Natural killer cell (primary cell): ENCODE measurements around the gene CLDND2. TPM values are rescaled to one million over a fixed set of nuclear protein-coding genes. Genes with fewer than 3 reads are reported as not detected.
A peak's percentile ranks its signal among the peaks of the same experiment; 100 is the strongest.

Experiments used
- ATAC-seq, 3 donors: fragments of 150-1000 bp in 2 of 3; fragments of 200-7000 bp in 1 of 3; cut with Tn5 transposase; 1 replicate in 1 of 3; 2 replicates in 2 of 3; pipeline ENCODE4 v1.10.0; 2021; ENCODE audit warnings: mild to moderate bottlenecking in 2 of 3, moderate library complexity in 2 of 3
- DNase-seq, 2 donors: peaks; one replicate each; pipeline versions ENCODE4 v3.0.0 to v3.0.0-alpha.2; 2013 to 2021; ENCODE audit warnings: mixed read lengths in 1 of 2
- H3K27ac ChIP-seq: one replicate; pipeline ENCODE4 v1.5.1; 2013; ENCODE audit warnings: mild to moderate bottlenecking, low read length
- H3K27me3 ChIP-seq: one replicate; pipeline ENCODE4 v1.6.1; 2013; ENCODE audit warnings: low read length; ENCODE audit not compliant: control insufficient read depth, insufficient read depth
- H3K36me3 ChIP-seq: one replicate; pipeline ENCODE4 v1.6.1; 2013; ENCODE audit warnings: low read length; ENCODE audit not compliant: control insufficient read depth, insufficient read depth
- H3K4me1 ChIP-seq: one replicate; pipeline ENCODE4 v1.6.1; 2013; ENCODE audit warnings: low read length; ENCODE audit not compliant: control insufficient read depth, insufficient read depth
- H3K4me3 ChIP-seq: one replicate; pipeline ENCODE4 v1.5.1; 2013; ENCODE audit warnings: low read length
- H3K9me3 ChIP-seq: one replicate; pipeline ENCODE4 v1.6.1; 2013; ENCODE audit warnings: low read length; ENCODE audit not compliant: control insufficient read depth, insufficient read depth
- H3K27ac Mint-ChIP-seq, 2 donors: one replicate each; pipeline ENCODE4 v1.8.0; 2022; ENCODE audit warnings: mild to moderate bottlenecking in 2 of 2, mixed read lengths in 2 of 2, moderate library complexity in 1 of 2
- H3K27me3 Mint-ChIP-seq, 2 donors: one replicate each; pipeline ENCODE4 v1.8.0; 2022; ENCODE audit warnings: low read depth in 2 of 2, mixed read lengths in 2 of 2
- H3K36me3 Mint-ChIP-seq: one replicate; pipeline ENCODE4 v1.8.0; 2022; ENCODE audit warnings: mixed read lengths
- H3K4me1 Mint-ChIP-seq, 2 donors: one replicate each; pipeline ENCODE4 v1.8.0; 2022; ENCODE audit warnings: mixed read lengths in 2 of 2
- H3K4me3 Mint-ChIP-seq: one replicate; pipeline ENCODE4 v1.8.0; 2022; ENCODE audit warnings: mild to moderate bottlenecking, moderate library complexity, mixed read lengths
- H3K9me3 Mint-ChIP-seq, 2 donors: one replicate each; pipeline ENCODE4 v1.8.0; 2022; ENCODE audit warnings: mixed read lengths in 2 of 2
- WGBS: methylation state at CpG from one replicate; pipeline ENCODE4 v1.1.7; 2013; ENCODE audit warnings: missing lambda C conversion rate; ENCODE audit not compliant: insufficient coverage; 5-methylcytosine and 5-hydroxymethylcytosine counted together
- intact Hi-C: fragments of 100-400 bp; cut with micrococcal nuclease; formaldehyde crosslinking; loops from one replicate; pipeline ENCODE4 v1.14.2; 2022
- total RNA-seq, 4 donors: library from RNA; stranded (reverse); fragments of 120-200 nt in 1 of 4; gene quantifications; one replicate each; pipeline versions ENCODE4 v1.2.3 to v1.2.4, GENCODE V29; 2013 to 2022
- TF ChIP-seq, protein P1 (sequence below): fragments of 200-600 bp; IDR thresholded peaks from one replicate; pipeline ENCODE4 v1.8.0; 2022; ENCODE audit warnings: antibody characterized with exemption

CLDND2 gene
- total RNA-seq, 3 donors from 2014 or later (not counting 1 experiment from before 2014, with no cell fraction given): 72.8 to 83.2 (median 75.3) TPM

GRCh38 chr19:51347209-51347928 is 21.4 kb downstream of the CLDND2 start:
- H3K27me3 Mint-ChIP-seq: no peaks in the 10 kb centered on the region
- no peaks in the 10 kb centered on the region for H3K36me3 Mint-ChIP-seq
- H3K27ac Mint-ChIP-seq: no peak overlapping the region
- TF ChIP-seq, protein P1, sequence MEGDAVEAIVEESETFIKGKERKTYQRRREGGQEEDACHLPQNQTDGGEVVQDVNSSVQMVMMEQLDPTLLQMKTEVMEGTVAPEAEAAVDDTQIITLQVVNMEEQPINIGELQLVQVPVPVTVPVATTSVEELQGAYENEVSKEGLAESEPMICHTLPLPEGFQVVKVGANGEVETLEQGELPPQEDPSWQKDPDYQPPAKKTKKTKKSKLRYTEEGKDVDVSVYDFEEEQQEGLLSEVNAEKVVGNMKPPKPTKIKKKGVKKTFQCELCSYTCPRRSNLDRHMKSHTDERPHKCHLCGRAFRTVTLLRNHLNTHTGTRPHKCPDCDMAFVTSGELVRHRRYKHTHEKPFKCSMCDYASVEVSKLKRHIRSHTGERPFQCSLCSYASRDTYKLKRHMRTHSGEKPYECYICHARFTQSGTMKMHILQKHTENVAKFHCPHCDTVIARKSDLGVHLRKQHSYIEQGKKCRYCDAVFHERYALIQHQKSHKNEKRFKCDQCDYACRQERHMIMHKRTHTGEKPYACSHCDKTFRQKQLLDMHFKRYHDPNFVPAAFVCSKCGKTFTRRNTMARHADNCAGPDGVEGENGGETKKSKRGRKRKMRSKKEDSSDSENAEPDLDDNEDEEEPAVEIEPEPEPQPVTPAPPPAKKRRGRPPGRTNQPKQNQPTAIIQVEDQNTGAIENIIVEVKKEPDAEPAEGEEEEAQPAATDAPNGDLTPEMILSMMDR: no peak
- H3K4me1 Mint-ChIP-seq: peaks cover 0 to 6% of the 10 kb centered on the region in 2 donors
- Histone ChIP-seq H3K36me3 (peaks cover 18% of the 10 kb centered on the region), H3K4me3 (no peak overlapping the region), H3K27ac (no peak overlapping the region), H3K9me3 (no peaks in the 10 kb centered on the region), H3K27me3 (no peaks in the 10 kb centered on the region), H3K4me1 (peaks cover 13% of the 10 kb centered on the region)
- no peaks in the 10 kb centered on the region for H3K9me3 Mint-ChIP-seq
- no peak for ATAC-seq
- no peak overlapping the region for H3K4me3 Mint-ChIP-seq
- intact Hi-C loops: no loop called here
- no peak for DNase-seq
- 77% methylated on average over 10 of the region's 10 CpGs for WGBS

DNA sequence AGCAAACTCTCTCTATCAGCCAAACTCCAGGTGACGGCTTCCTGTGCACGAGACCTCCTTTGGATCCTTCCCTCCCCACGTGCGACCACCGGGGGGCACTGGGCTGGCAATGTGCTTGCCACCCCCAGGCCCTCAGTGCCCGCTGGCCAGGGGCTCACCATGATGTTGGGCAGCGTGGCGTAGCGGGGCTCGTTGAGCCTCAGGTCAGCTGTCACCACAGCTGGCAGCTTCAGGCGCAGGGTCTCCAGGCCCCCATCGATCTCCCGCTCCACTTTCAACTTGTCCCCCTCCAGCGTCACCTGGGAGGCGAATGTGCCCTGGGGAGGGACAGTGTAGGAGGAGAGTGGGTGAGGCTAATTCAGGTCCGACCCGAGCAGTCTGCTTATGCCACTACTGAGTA is 22.1 kb downstream of the CLDND2 start:
- H3K9me3 Mint-ChIP-seq: no peaks in the 10 kb centered on the region
- no peak overlapping the region for H3K4me3 ChIP-seq
- peaks cover 18% of the 10 kb centered on the region for H3K36me3 ChIP-seq
- no peaks in the 10 kb centered on the region for H3K27me3 Mint-ChIP-seq
- H3K27ac Mint-ChIP-seq: no peak overlapping the region
- intact Hi-C loops: no loop called here
- TF ChIP-seq, protein P1: no peak
- no peaks in the 10 kb centered on the region for H3K9me3 ChIP-seq
- no peak overlapping the region for H3K27ac ChIP-seq
- H3K36me3 Mint-ChIP-seq: no peaks in the 10 kb centered on the region
- H3K4me1 ChIP-seq: peaks cover 13% of the 10 kb centered on the region
- no peak overlapping the region for H3K4me3 Mint-ChIP-seq
- DNase-seq: no peak
- no peaks in the 10 kb centered on the region for H3K27me3 ChIP-seq
- WGBS: 96% methylated on average over 16 of the region's 17 CpGs
- H3K4me1 Mint-ChIP-seq: peaks cover 0 to 6% of the 10 kb centered on the region in 2 donors
- no peak for ATAC-seq

GRCh38 chr19:51345076-51345620 is 23.7 kb downstream of the CLDND2 start:
- TF ChIP-seq, protein P1: no peak
- H3K27me3 ChIP-seq: no peaks in the 10 kb centered on the region
- H3K27ac ChIP-seq: peak overlapping the region; percentile 44
- DNase-seq: no peak
- H3K9me3 Mint-ChIP-seq: no peaks in the 10 kb centered on the region
- H3K27me3 Mint-ChIP-seq: peaks cover 0 to 4% of the 10 kb centered on the region in 2 donors
- H3K36me3 Mint-ChIP-seq: no peaks in the 10 kb centered on the region
- intact Hi-C loops: no loop called here
- ATAC-seq: no peak
- H3K4me3 ChIP-seq: no peak overlapping the region
- no peaks in the 10 kb centered on the region for H3K9me3 ChIP-seq
- no peak overlapping the region for H3K4me3 Mint-ChIP-seq
- peaks cover 10% of the 10 kb centered on the region for H3K36me3 ChIP-seq
- no peak overlapping the region for H3K27ac Mint-ChIP-seq
- H3K4me1 ChIP-seq: peaks cover 19% of the 10 kb centered on the region
- WGBS: 97% methylated on average over 9 of the region's 9 CpGs
- peaks cover 0 to 12% of the 10 kb centered on the region in 2 donors for H3K4me1 Mint-ChIP-seq
